Skeletal muscle tissue (tissue), 4 donors: ENCODE measurements around the gene C19orf12. TPM values are rescaled to one million over a fixed set of nuclear protein-coding genes. Genes with fewer than 3 reads are reported as not detected.

ENCODE experiments used
- H3K27ac ChIP-seq: one replicate; pipeline ENCODE4 v1.7.0; 2013; ENCODE audit warnings: mild to moderate bottlenecking, low read depth, low read length, inconsistent platforms
- H3K27me3 ChIP-seq, 3 donors: one replicate each; pipeline ENCODE4 v1.7.0; 2013; ENCODE audit warnings: low read length in 3 of 3; ENCODE audit not compliant: control insufficient read depth in 3 of 3, insufficient read depth in 3 of 3
- H3K36me3 ChIP-seq, 3 donors: one replicate each; pipeline ENCODE4 v1.7.0; 2013; ENCODE audit warnings: low read length in 3 of 3; ENCODE audit not compliant: control insufficient read depth in 3 of 3, insufficient read depth in 3 of 3
- H3K4me1 ChIP-seq, 3 donors: one replicate each; pipeline ENCODE4 v1.7.0; 2013; ENCODE audit warnings: low read length in 3 of 3, mild to moderate bottlenecking in 3 of 3; ENCODE audit not compliant: control insufficient read depth in 3 of 3, insufficient read depth in 3 of 3
- H3K4me3 ChIP-seq, 3 donors: one replicate each; pipeline ENCODE4 v1.7.0; 2013; ENCODE audit warnings: low read length in 3 of 3
- H3K9ac ChIP-seq, 3 donors: one replicate each; pipeline ENCODE4 v1.7.0; 2013; ENCODE audit warnings: low read length in 3 of 3, mild to moderate bottlenecking in 3 of 3, moderate library complexity in 2 of 3, low read depth in 1 of 3
- H3K9me3 ChIP-seq, 3 donors: one replicate each; pipeline ENCODE4 v1.7.0; 2013; ENCODE audit warnings: low read length in 3 of 3; ENCODE audit not compliant: control insufficient read depth in 3 of 3
- total RNA-seq: library from RNA; depleted of rRNA; stranded (reverse); fragments of >200 nt; gene quantifications from one replicate; pipeline ENCODE4 v1.2.3, GENCODE V29; 2014
- donor health status: Osteomylitis.

The C19orf12 gene
- total RNA-seq: 17.2 TPM

- peak within 1 kb of the TSS; percentile 94 for H3K27ac ChIP-seq
- no peaks in the 10 kb centered on the region for H3K9me3 ChIP-seq
- H3K36me3 ChIP-seq: peaks cover 0 to 6% (median 0%) of the 10 kb centered on the region in 3 donors
- peak within 1 kb of the TSS; percentile 91 to 95 (median 93) for H3K4me3 ChIP-seq
- peaks cover 22 to 43% (median 24%) of the 10 kb centered on the region in 3 donors for H3K4me1 ChIP-seq
- no peaks in the 10 kb centered on the region for H3K27me3 ChIP-seq
- peak within 1 kb of the TSS; percentile 95 to 97 (median 95) for H3K9ac ChIP-seq
Measured at GRCh38 chr19:29714953-29715700, at the start of gene C19orf12. Gene C19orf12 (minus strand): TSS chr19:29715261. CDS start chr19:29708413, 6,848 bp downstream.

GRCh38 chr19:29764361-29764760 lies 49.3 kb upstream of the C19orf12 start:
- no peaks in the 10 kb centered on the region for H3K36me3 ChIP-seq
- no peak overlapping the region for H3K4me3 ChIP-seq
- H3K9me3 ChIP-seq: no peaks in the 10 kb centered on the region
- no peaks in the 10 kb centered on the region for H3K4me1 ChIP-seq
- H3K9ac ChIP-seq: no peak overlapping the region
- H3K27me3 ChIP-seq: peaks cover 0 to 7% (median 0%) of the 10 kb centered on the region in 3 donors
- H3K27ac ChIP-seq: no peak overlapping the region

- H3K4me3 ChIP-seq: no peak overlapping the region
- H3K27me3 ChIP-seq: peaks cover 0 to 7% (median 0%) of the 10 kb centered on the region in 3 donors
- no peak overlapping the region for H3K27ac ChIP-seq
- no peaks in the 10 kb centered on the region for H3K4me1 ChIP-seq
- no peaks in the 10 kb centered on the region for H3K36me3 ChIP-seq
- H3K9ac ChIP-seq: no peak overlapping the region
- no peaks in the 10 kb centered on the region for H3K9me3 ChIP-seq
Measured at GRCh38 chr19:29763196-29763595, 48.1 kb upstream of the C19orf12 start.

- no peaks in the 10 kb centered on the region for H3K4me1 ChIP-seq
- H3K27me3 ChIP-seq: peaks cover 0 to 7% (median 0%) of the 10 kb centered on the region in 3 donors
- no peak overlapping the region for H3K27ac ChIP-seq
- H3K9ac ChIP-seq: no peak overlapping the region
- no peaks in the 10 kb centered on the region for H3K9me3 ChIP-seq
- H3K4me3 ChIP-seq: no peak overlapping the region
- no peaks in the 10 kb centered on the region for H3K36me3 ChIP-seq
Measured at GRCh38 chr19:29761575-29762232, 46.6 kb upstream of the C19orf12 start.

GRCh38 chr19:29760752-29761502 lies 45.9 kb upstream of the C19orf12 start:
- Histone ChIP-seq H3K27me3 (peaks cover 0 to 7% (median 0%) of the 10 kb centered on the region in 3 donors), H3K9ac (no peak overlapping the region), H3K27ac (no peak overlapping the region), H3K9me3 (no peaks in the 10 kb centered on the region), H3K4me3 (no peak overlapping the region), H3K4me1 (no peaks in the 10 kb centered on the region), H3K36me3 (no peaks in the 10 kb centered on the region)

GRCh38 chr19:29759359-29759758 lies 44.3 kb upstream of the C19orf12 start:
- no peak overlapping the region for H3K4me3 ChIP-seq
- no peaks in the 10 kb centered on the region for H3K9me3 ChIP-seq
- H3K4me1 ChIP-seq: no peaks in the 10 kb centered on the region
- H3K27ac ChIP-seq: no peak overlapping the region
- H3K27me3 ChIP-seq: peaks cover 0 to 9% (median 0%) of the 10 kb centered on the region in 3 donors
- no peaks in the 10 kb centered on the region for H3K36me3 ChIP-seq
- H3K9ac ChIP-seq: no peak overlapping the region

- Histone ChIP-seq H3K4me1 (no peaks in the 10 kb centered on the region), H3K9ac (no peak overlapping the region)
Measured at GRCh38 chr19:29758863-29759262, 43.8 kb upstream of the C19orf12 start.

GRCh38 chr19:29757551-29757950 lies 42.5 kb upstream of the C19orf12 start:
- Histone ChIP-seq H3K27ac (no peak overlapping the region), H3K4me3 (no peak overlapping the region), H3K9ac (no peak overlapping the region), H3K4me1 (no peaks in the 10 kb centered on the region), H3K36me3 (no peaks in the 10 kb centered on the region), H3K9me3 (no peaks in the 10 kb centered on the region), H3K27me3 (peaks cover 0 to 5% (median 5%) of the 10 kb centered on the region in 3 donors)

More at GRCh38 chr19:29758863-29759262, 43.8 kb upstream of the C19orf12 start:
- no peak overlapping the region for H3K27ac ChIP-seq
- H3K36me3 ChIP-seq: no peaks in the 10 kb centered on the region
- H3K27me3 ChIP-seq: peaks cover 0 to 4% (median 0%) of the 10 kb centered on the region in 3 donors
- no peaks in the 10 kb centered on the region for H3K9me3 ChIP-seq
- no peak overlapping the region for H3K4me3 ChIP-seq

- no peaks in the 10 kb centered on the region for H3K9me3 ChIP-seq
- no peak overlapping the region for H3K9ac ChIP-seq
- no peaks in the 10 kb centered on the region for H3K36me3 ChIP-seq
- no peaks in the 10 kb centered on the region for H3K4me1 ChIP-seq
- H3K27me3 ChIP-seq: peaks cover 5 to 10% (median 6%) of the 10 kb centered on the region in 3 donors
- H3K27ac ChIP-seq: no peak overlapping the region
- no peak overlapping the region for H3K4me3 ChIP-seq
Measured at GRCh38 chr19:29753934-29754305, 38.9 kb upstream of the C19orf12 start.
